ENCODE data around the gene TSPAN9.

Gene TSPAN9

DNA sequence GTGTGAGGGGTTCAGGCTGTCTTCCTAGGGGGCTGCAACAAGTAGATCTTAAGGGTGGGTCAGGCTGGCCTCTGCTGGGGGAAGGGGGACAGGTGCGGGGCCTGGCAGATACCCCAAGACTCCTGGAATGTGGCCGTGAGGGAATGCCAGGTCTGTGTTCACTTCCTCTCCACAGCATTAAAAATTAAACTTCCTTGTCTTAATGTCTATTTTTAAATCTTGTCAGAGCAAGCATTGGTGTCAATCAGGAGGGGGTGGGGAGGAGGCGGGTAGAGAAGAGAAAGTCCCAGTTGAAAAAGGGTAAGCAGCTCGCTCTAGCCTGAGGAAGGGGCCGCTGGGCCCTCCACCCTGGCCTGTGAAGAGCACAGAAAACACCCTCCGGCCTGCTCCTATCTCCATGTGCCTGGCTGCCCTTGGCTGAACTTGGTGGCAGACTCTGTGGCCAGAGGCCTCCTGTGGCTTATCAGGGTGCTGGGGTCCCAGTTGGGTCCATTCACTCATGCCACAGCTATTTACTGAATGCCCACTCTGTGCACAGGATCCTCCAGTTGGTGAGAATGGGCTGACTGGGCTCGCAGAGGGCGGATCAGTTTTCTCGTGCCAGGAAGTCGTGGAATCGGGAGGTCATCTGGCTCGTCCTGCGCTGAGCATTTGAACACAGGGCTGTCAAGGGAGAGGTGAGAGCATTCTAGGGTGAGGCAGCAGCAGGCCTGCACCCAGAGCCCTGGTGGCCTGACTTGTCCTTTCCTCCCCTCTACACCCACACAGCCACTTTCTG, 128.8 kb downstream of the TSPAN9 start:
- DNase-seq (ENCODE audit: low read depth in 2 of 2), result no peak

GRCh38 chr12:3206536-3207072, 129.4 kb downstream of the TSPAN9 start:
- no peak for DNase-seq (ENCODE audit: low read depth in 2 of 2)

DNA sequence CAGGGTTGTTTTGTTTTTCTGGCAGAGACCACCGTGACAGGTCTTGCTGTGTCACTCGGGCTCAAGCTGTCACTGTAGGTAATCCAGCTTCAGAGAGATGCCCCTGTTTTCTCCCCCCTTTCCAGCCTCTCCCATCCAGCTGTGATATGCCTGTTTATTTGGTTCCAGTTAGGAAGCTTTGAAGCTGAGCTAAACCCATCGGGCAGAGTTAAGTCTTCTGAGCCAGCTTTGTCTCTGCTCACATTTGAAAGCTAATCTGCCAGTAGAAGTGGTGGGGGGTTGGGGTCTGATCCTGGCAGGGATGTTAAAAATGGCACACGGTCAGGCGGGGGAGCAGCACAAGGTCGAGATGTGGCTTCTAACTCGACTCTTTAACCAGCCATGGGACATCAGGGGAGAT, 130.0 kb downstream of the TSPAN9 start:
- DNase-seq (ENCODE audit: low read depth in 2 of 2), result no peak

- DNase-seq (ENCODE audit: low read depth in 2 of 2), result no peak
Observed at GRCh38 chr12:3207858-3208257, 130.7 kb downstream of the TSPAN9 start.

DNA sequence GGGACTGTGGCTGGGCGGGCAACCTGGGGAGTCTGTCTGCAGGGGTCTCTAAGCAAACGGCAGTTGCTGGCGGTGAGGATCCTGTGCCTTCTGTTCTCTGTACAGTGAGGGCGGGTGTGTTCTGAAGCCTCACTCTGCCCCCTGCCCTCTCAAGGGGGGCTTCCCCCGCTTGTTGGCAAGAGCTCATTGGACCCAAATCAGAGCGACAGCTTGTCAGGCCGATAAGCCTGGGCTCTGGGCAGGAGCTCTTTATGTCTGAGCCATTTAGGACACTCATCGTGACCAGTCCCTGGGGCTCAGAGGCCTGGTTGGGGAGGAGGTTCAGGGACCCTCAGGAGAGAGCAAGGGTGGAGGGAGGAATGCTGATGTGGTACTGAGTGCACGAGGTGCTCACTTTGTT, 136.0 kb downstream of the TSPAN9 start:
- no peak for DNase-seq (ENCODE audit: low read depth in 2 of 2)

GRCh38 chr12:3213768-3214167, 136.6 kb downstream of the TSPAN9 start:
- no peak for DNase-seq (ENCODE audit: low read depth in 2 of 2)

GRCh38 chr12:3214526-3215365, 137.6 kb downstream of the TSPAN9 start:
- DNase-seq (ENCODE audit: low read depth in 2 of 2), result no peak

- DNase-seq (ENCODE audit: low read depth in 2 of 2), result no peak
Observed at GRCh38 chr12:3215410-3215975, 138.3 kb downstream of the TSPAN9 start.

DNA sequence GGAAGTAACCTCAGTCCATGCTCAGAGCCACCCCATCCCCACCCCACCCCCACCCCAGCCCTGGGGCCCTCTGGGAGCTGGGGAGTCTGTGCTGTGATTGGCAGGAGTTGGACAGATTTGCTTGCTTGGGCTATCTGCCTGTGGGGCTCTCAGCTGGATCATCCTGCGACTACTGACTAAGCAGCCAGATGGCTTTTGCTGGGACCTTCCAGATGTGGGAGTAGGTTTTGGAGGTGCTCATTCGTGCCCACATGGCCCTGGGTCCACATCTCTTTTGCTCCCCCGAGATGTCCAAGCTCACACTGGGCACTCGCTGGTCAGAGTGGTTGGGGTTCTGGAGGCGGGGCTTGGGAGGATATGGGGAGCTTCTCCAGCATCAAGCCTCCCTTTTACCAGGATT, 138.9 kb downstream of the TSPAN9 start:
- no peak for DNase-seq (ENCODE audit: low read depth in 2 of 2)

DNA sequence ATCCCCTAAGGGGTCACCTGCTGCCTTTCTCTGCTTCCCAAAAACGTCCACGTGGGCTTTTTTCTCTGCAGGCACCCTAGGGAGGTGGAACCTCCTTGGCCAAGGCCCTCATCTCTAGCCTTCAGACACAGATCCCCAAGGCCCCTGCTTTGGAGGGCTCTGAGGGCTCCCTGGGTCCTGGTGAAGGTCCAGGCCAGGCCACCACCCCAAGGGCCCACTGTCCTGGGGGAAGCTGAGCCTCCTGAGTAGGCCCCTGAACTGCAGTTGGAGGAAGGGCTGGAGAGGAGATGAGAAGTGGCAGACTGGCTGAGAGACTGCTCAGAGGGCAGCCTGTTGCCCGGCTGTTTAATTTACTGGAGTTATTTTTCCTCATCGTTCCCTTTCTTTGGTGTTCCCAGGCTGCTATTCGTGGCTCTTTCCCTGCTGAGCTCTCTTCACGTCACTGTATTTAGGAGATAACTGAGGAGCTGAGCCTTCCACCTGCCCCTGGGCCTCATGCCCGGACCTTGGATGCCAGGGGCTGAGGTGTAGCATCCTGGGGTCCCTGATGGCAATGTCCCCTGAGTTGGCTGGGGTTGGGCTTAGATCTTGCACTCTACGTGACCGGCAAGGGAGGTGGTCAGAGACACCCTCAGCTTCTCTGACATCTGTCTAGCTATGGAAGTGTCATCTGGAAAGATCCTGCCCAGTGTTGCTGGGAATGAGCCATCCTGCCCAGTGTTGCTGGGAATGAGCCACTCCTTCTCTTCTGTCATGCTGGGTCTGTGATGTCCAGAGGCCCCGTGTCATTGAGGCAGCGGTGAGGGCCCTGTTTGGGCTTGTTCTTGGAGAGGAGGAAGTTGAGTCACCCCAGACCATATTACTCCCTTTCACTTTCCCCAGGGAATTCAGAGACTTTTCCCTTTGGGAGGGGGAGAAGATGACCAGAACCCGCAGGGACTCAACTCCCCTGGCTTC, 139.8 kb downstream of the TSPAN9 start:
- no peak for DNase-seq (ENCODE audit: low read depth in 2 of 2)

- DNase-seq (ENCODE audit: low read depth in 2 of 2), result no peak
Observed at GRCh38 chr12:3217683-3218079, 140.5 kb downstream of the TSPAN9 start.

DNA sequence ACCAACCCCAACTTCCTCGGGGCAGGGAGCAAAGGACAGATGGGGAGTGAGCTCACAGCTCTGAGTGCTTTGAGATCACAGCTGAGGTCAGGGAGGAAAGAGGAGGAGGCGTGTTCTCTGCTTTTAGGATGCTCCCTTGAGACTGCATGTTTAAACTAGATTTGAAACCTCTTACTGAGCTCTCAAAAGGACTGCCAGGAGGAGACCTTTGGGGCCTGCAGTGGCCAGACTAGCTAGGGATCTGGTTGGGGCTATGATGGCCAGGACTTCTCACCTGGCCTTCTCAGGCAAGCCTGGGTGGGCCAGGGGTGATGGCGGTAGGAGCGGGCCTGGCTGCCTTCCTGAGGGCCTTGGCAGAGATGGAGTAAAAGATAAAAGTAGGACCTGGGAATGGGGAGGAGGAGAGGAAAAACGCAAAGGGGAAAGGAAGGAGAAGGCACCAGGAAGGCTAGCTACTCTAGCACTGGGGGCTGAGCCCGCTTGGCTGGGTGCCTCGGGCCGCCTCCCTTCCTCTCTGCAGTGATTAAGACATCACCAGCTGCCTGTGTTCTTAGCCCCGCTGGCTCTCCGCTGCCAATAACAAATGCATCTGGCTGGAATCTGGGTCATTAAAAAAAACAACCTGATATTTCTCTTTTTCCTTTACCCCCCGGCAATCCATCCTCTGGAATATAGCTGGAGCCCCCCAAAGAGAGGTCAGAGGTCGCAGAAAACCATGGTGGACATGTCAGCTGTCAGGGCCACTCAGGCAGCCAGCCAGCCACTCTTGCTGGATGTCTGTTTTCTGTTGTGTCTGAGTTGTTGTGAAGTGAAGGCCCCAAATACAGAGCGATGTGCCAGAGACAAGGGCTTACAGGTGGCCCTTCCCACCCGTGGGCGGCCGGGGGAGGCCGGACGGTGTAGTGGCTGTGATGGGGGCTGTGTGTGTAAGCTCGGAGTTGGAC, 141.3 kb downstream of the TSPAN9 start:
- no peak for DNase-seq (ENCODE audit: low read depth in 2 of 2)

DNA sequence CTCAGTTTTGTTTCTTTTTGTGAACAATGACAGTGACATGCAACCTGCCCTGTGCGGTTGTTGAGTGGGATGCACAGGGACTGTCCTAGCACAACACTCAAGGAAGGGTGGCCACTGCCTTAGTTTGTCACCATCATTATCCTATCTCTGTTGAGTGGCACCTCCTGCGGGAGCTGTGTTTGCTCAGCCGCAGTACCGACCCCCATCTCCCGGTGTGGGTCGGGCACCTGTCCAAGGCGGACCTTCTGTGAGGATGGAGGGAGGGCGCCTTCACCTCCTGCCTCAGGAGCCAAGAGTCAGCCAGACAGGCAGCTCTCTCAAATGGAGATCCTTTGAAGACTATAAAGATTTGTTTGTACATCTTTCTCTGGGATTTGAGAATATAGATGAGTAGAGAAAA, 142.1 kb downstream of the TSPAN9 start:
- no peak for DNase-seq (ENCODE audit: low read depth in 2 of 2)

DNA sequence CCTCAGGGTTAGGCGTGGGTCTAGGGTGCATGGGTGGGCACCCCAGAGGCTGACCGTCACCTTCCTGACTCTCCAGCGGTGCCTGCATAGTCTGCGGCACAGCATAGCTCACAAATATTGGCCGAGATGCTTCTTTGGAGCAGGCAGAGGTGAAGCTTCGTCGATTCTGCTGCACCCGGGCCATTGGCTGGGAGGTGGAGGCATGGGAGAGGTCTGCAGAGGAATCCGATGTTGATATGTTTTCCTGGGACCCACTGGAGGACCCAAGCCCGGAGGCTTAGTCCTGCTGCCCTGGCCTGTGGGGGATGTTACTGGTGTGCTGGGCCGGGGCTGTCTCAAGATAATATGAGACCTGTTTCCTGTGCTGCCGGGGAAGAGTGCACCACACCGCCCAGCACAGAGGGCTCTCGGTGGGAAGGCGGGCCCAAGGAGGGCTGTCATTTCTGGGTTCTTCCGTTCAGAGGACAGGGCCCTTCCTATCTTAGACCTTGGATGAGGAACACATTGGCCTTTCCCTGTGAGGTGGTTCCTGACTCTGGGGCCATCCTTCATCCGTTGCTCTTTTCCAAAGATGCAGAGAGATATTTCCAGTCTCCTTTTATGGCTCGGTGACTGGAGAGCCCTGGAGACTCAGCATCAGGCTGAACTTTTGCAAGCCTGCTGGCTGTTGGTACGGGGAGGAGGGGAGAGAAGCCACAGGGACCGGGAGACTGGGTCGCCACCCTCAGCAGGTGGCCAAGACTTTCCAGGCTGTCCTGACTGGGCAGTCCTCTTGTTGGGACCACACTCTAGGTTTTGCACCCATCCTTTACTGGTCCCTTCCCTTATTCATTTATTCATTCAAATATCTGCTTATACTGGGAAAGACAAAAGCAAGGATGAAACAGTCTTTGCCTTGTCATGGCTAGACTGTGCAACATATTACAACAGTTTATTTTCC, 143.5 kb downstream of the TSPAN9 start:
- DNase-seq (ENCODE audit: low read depth in 2 of 2), result no peak

GRCh38 chr12:3222306-3222705, 145.1 kb downstream of the TSPAN9 start:
- no peak for DNase-seq (ENCODE audit: low read depth in 2 of 2)

- no peak for DNase-seq (ENCODE audit: low read depth in 2 of 2)
Observed at GRCh38 chr12:3222979-3223378, 145.8 kb downstream of the TSPAN9 start.

- no peak for DNase-seq (ENCODE audit: low read depth in 2 of 2)
Observed at GRCh38 chr12:3223601-3224529, 146.7 kb downstream of the TSPAN9 start.

DNA sequence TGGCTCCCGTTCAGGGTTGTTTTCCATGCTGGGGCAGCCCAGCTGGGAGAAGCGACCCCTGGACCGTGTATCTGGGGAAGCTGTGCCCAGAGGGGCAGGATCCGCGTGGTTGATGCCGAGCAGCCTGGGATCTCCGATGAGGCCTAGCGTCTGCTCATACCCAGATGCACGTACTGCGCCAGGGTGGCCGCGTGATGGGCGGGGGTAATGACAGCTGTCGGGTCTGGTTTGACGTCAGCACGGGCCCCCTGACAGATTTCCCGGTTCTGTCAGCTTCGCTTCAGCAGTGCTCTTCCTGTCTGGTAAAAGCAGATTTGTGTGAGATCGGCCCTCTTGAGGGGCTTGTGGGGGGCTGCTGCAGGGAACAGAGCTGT, 147.3 kb downstream of the TSPAN9 start:
- DNase-seq (ENCODE audit: low read depth in 2 of 2), result no peak

Data from stimulated activated CD4-positive, alpha-beta T cell treated with anti-CD3 and anti-CD28 coated beads, Interleukin-1b, Interleukin-23, amount 100 ng/mL, for 4 hours (primary cell).